Transverse colon (tissue), 4 donors: Measurements from ENCODE around the gene RNU6-9. TPM values are rescaled to one million over a fixed set of nuclear protein-coding genes. Genes with fewer than 3 reads are reported as not detected.
A peak's percentile ranks its signal among the peaks of the same experiment; 100 is the strongest.
"Not testable (repeated sequence)": the region's sequence is repeated elsewhere in the genome, so short reads cannot be mapped to it uniquely, and the experiment has no call there.

Experiments used
- DNase-seq: peaks from one replicate; pipeline ENCODE4 v3.0.0-alpha.2; 2019
- H3K27ac ChIP-seq, 4 donors: fragments of 200-600 bp; sonication (generic); 2 replicates each; pipeline ENCODE4 v1.5.1; 2016 to 2018; ENCODE audit warnings: inconsistent platforms in 4 of 4
- H3K27me3 ChIP-seq: fragments of 200-600 bp; sonication (generic); 2 replicates; pipeline ENCODE4 v1.5.1; 2017; ENCODE audit warnings: inconsistent platforms
- H3K36me3 ChIP-seq, 4 donors: fragments of 200-600 bp; sonication (generic); 2 replicates each; pipeline ENCODE4 v1.5.1; 2017 to 2019; ENCODE audit warnings: inconsistent platforms in 4 of 4
- H3K4me1 ChIP-seq, 4 donors: fragments of 200-600 bp; sonication (generic); 2 replicates each; pipeline ENCODE4 v1.5.1; 2017 to 2020; ENCODE audit warnings: inconsistent platforms in 4 of 4
- H3K4me3 ChIP-seq, 4 donors: fragments of 200-600 bp; sonication (generic); 1 replicate in 1 of 4; 2 replicates in 3 of 4; pipeline versions ENCODE4 v1.5.1 to v1.6.1; 2017 to 2019; ENCODE audit warnings: inconsistent platforms in 4 of 4
- H3K9me3 ChIP-seq, 2 donors: fragments of 200-600 bp; sonication (generic); 2 replicates each; pipeline ENCODE4 v1.5.1; 2017 to 2019; ENCODE audit warnings: inconsistent platforms in 2 of 2
- CTCF ChIP-seq, 5 experiments: fragments of 200-600 bp in 3 of 5; fragments of 450-650 bp in 2 of 5; sonication (generic) in 3 of 5; IDR thresholded peaks; 1 replicate in 2 of 5; 2 replicates in 3 of 5; pipeline ENCODE4 v1.5.1; 2016 to 2017; ENCODE audit warnings: antibody characterized with exemption in 5 of 5, inconsistent platforms in 3 of 5, mild to moderate bottlenecking in 2 of 5, moderate library complexity in 1 of 5
- EP300 ChIP-seq: sonication (generic); formaldehyde crosslinking; IDR thresholded peaks from one replicate; pipeline ENCODE4 v1.6.1; 2017; ENCODE audit warnings: antibody characterized with exemption, low read depth
- POLR2A ChIP-seq: fragments of 450-650 bp; IDR thresholded peaks from one replicate; pipeline ENCODE4 v1.6.1; 2016; ENCODE audit warnings: antibody characterized with exemption, mild to moderate bottlenecking, moderate library complexity
- POLR2AphosphoS5 ChIP-seq, 3 donors: sonication (generic); formaldehyde crosslinking; IDR thresholded peaks; one replicate each; pipeline ENCODE4 v1.6.1; 2016; ENCODE audit warnings: antibody characterized with exemption in 3 of 3
- WGBS, 2 donors: methylation state at CpG; one replicate each; pipeline ENCODE4 v1.1.5; 2018; ENCODE audit warnings: low coverage in 1 of 2; 5-methylcytosine and 5-hydroxymethylcytosine counted together
- in situ Hi-C, 4 donors: fragments of 200-750 bp; cut with MboI; loops; one replicate each; pipeline versions ENCODE4 v1.15.0 to v1.15.1; 2017; ENCODE audit warnings: low sequenced_read_pairs in 3 of 4, low pct_ligation_motif_present in 1 of 4, low pct_unique_long_range_greater_than_20kb in 1 of 4
- intact Hi-C: fragments of 100-400 bp; cut with DNase I; formaldehyde crosslinking; loops from one replicate; pipeline ENCODE4 v1.15.1; 2023; ENCODE audit warnings: low total_unique reads
- total RNA-seq, 4 donors: library from RNA; depleted of rRNA; stranded (reverse); fragments of >200 nt; gene quantifications; one replicate each; pipeline ENCODE4 v1.1.0, GENCODE V29; 2016

The RNU6-9 gene
- total RNA-seq, 4 donors from 2014 or later: not detected

- Histone ChIP-seq H3K36me3 (no peaks in the 10 kb centered on the region), H3K9me3 (no peaks in the 10 kb centered on the region), H3K4me1 (peaks cover 0 to 13% (median 3%) of the 10 kb centered on the region in 4 donors), H3K4me3 (peak within 1 kb of the TSS in 1 of 4 donors; percentile 1), H3K27ac (peak within 1 kb of the TSS; percentile 62 to 87 (median 78)), H3K27me3 (peaks cover 60% of the 10 kb centered on the region)
- WGBS, 2 donors: 67% methylated on average over 40 of the region's 55 CpGs; no CpG with 5 or more reads in 1 of the 2 donors
- DNase-seq: no peak
- in situ Hi-C loops (loop anchor here in 3 of 4 donors (10.0 to 25.0 kb wide), 5 partner anchors 72 to 135 kb away; partner anchors contain the start of genes WDR18 (in 2 of the 3) and ARID3A (in 1 of the 3)), intact Hi-C loops (no loop called here)
- TF ChIP-seq EP300: no peak
- no peak for TF ChIP-seq POLR2A
- TF ChIP-seq POLR2AphosphoS5 (IDR thresholded peaks at IDR 0.05): no peak
- TF ChIP-seq CTCF (IDR thresholded peaks at IDR 0.05): no peak
These were observed 40.9 kb upstream of the RNU6-9 start, which contains the start of gene ELANE for GRCh38 chr19:852136-853013. Gene ELANE (plus strand): TSS chr19:852303. CDS start chr19:852329, 26 bp downstream.

- H3K9me3 ChIP-seq: no peaks in the 10 kb centered on the region
- H3K4me3 ChIP-seq: peak overlapping the region in 1 of 4 donors; percentile 1
- TF ChIP-seq CTCF (IDR thresholded peaks at IDR 0.05) (no peak), POLR2A (no peak), EP300 (no peak), POLR2AphosphoS5 (IDR thresholded peaks at IDR 0.05) (no peak)
- DNase-seq: no peak
- 52% methylated on average over 56 of the region's 67 CpGs; no CpG with 5 or more reads in 1 of the 2 donors for WGBS, 2 donors
- H3K36me3 ChIP-seq: no peaks in the 10 kb centered on the region
- H3K27ac ChIP-seq: no peak overlapping the region
- in situ Hi-C loops (loop anchor here in 3 of 4 donors (10.0 to 25.0 kb wide), 5 partner anchors 72 to 134 kb away; partner anchors contain the start of genes WDR18 (in 2 of the 3) and ARID3A (in 1 of the 3)), intact Hi-C loops (no loop called here)
- peaks cover 53% of the 10 kb centered on the region for H3K27me3 ChIP-seq
- peaks cover 0 to 8% (median 3%) of the 10 kb centered on the region in 4 donors for H3K4me1 ChIP-seq
These were observed 40.2 kb upstream of the RNU6-9 start for GRCh38 chr19:853014-853585.

- peaks cover 53% of the 10 kb centered on the region for H3K27me3 ChIP-seq
- H3K4me1 ChIP-seq, H3K27ac ChIP-seq, H3K4me3 ChIP-seq, H3K9me3 ChIP-seq, DNase-seq, intact Hi-C loops, H3K36me3 ChIP-seq: not testable (repeated sequence)
- in situ Hi-C loops: loop anchor here in 3 of 4 donors (10.0 to 25.0 kb wide), 5 partner anchors 71 to 134 kb away; partner anchors contain the start of genes WDR18 (in 2 of the 3) and ARID3A (in 1 of the 3)
- WGBS, 2 donors: 73% methylated on average over 11 of the region's 17 CpGs; no CpG with 5 or more reads in 1 of the 2 donors
These were observed 39.6 kb upstream of the RNU6-9 start for GRCh38 chr19:853614-854220.

- intact Hi-C loops (no loop called here), in situ Hi-C loops (loop anchor here in 3 of 4 donors (10.0 to 25.0 kb wide), 5 partner anchors 70 to 133 kb away; partner anchors contain the start of genes WDR18 (in 2 of the 3) and ARID3A (in 1 of the 3))
- Histone ChIP-seq H3K4me1 (peaks cover 0 to 15% (median 9%) of the 10 kb centered on the region in 4 donors), H3K9me3 (no peaks in the 10 kb centered on the region), H3K4me3 (no peak overlapping the region), H3K27ac (no peak overlapping the region), H3K36me3 (no peaks in the 10 kb centered on the region), H3K27me3 (peaks cover 56% of the 10 kb centered on the region)
- TF ChIP-seq EP300 (no peak), POLR2A (no peak), POLR2AphosphoS5 (IDR thresholded peaks at IDR 0.05) (no peak)
- 67 to 69% methylated on average over 6 of the region's 6 CpGs for WGBS, 2 donors
- DNase-seq: no peak
These were observed 38.7 kb upstream of the RNU6-9 start for GRCh38 chr19:854549-854948.
